ENCODE results near the gene ETV1.

DNA sequence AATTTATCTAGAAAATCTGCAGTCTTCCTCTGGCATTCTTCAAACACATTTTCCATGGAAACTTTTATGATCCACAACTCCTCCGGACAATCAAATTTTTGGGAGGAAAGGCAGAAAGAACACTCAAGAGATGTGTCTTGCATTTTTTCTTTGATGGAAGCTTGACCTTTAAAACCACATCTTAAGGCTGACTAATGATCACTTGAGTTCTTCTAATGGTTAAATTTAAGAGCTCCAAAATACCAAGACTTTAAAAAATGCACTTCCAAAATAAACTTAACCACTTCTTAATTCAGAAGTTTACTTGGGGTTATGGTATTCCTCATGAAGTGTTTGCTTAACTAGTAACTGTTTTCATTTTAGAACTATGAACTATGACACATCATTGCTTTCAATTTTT, 43.3 kb downstream of the ETV1 start:
- TF ChIP-seq, protein P1, sequence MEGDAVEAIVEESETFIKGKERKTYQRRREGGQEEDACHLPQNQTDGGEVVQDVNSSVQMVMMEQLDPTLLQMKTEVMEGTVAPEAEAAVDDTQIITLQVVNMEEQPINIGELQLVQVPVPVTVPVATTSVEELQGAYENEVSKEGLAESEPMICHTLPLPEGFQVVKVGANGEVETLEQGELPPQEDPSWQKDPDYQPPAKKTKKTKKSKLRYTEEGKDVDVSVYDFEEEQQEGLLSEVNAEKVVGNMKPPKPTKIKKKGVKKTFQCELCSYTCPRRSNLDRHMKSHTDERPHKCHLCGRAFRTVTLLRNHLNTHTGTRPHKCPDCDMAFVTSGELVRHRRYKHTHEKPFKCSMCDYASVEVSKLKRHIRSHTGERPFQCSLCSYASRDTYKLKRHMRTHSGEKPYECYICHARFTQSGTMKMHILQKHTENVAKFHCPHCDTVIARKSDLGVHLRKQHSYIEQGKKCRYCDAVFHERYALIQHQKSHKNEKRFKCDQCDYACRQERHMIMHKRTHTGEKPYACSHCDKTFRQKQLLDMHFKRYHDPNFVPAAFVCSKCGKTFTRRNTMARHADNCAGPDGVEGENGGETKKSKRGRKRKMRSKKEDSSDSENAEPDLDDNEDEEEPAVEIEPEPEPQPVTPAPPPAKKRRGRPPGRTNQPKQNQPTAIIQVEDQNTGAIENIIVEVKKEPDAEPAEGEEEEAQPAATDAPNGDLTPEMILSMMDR (IDR thresholded peaks at IDR 0.05): no peak
- no peak for TF ChIP-seq POLR2A (IDR thresholded peaks at IDR 0.05)
